Measurements from ENCODE around the gene GGNBP2.

DNA sequence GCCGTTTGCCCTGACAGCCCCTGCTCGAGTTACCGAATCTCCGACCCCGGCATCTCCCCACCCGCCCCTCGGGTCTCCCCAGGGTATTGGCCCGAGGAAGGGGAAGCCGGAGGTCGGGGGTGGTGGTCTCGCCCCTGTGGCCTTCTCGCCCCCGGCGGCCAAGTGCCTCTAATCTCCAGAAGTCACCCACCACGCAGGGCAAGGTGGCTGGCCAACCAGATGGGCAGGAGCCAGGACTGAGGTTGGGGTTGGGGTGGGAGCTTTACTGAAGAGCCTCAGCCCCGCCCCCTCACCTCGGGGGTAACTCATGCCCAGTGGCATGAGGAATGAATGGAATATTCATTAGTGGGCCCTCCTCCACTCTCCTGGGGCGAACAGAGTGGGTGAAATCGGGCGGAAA lies 47.6 kb downstream of the GGNBP2 start:
- TF ChIP-seq POLR2A (IDR thresholded peaks at IDR 0.05; ENCODE audit: low read length): no peak
- TF ChIP-seq GATA1 (IDR thresholded peaks at IDR 0.05; ENCODE audit: low read depth, low read length): no peak

Measured in erythroblast (primary cell).